ENCODE measurements around the gene LRP1B.

- no peak for TF ChIP-seq CTCF (IDR thresholded peaks at IDR 0.05; ENCODE audit: low read length)
- TF ChIP-seq EZH2 (IDR thresholded peaks at IDR 0.05; ENCODE audit: borderline replicate concordance, low read length), result no peak
These were observed 419.2 kb downstream of the LRP1B start for GRCh38 chr2:141711627-141712026.
